Urothelium cell line (cell line): ENCODE data around the gene PRSS23.
"Not testable (repeated sequence)": the region's sequence is repeated elsewhere in the genome, so short reads cannot be mapped to it uniquely, and the experiment has no call there.

Experiments
- DNase-seq: peaks from one replicate; pipeline ENCODE4 v3.0.0; 2011; ENCODE audit warnings: low spot score, mixed read lengths
- FAIRE-seq: peaks from 2 replicates; lab custom pipeline; 2011; peaks lifted over from hg19 to GRCh38; lab: Jason Lieb, UNC

Gene PRSS23

GRCh38 chr11:86812322-86812670 is 12.0 kb downstream of the PRSS23 start:
- DNase-seq: no peak
- FAIRE-seq: no peak

DNA sequence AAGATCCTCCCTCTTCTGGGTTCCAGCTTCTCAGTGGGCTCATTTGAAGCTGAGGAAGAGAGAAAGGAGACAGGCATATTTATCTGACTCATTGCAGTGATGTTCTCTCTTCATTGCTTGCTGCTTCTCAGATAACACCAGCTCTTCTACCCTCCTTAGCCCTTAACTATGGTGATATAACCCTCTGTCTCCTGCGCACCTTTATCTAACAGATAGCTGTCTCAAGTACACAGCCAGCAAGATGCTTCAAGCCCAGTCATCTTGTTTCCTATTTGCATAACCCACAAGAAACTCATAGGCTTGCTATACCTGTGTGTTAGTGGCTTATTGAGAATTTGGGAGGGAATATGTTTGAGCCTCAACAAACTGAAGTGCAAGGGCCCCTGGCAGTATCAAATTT is 12.6 kb downstream of the PRSS23 start:
- no peak for FAIRE-seq
- no peak for DNase-seq

DNA sequence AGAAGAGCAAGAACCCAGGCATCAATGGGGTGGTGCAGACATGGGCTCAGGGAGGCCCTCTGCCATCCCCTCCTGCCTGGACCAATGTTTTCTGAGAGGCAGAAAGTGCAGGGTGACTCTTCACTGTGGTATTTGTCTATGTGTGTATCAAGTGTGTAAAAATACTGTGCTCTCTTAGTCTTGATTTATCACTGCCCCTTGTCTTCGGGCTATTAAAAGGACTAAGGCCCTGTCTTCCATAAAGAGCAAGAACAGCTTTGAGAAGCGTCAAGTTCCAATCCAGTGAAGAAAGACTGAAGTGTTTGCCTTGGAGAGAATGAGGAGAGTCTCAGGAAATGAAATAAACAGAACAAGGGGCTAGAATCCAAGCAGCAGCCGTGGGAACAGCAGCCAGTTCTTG is 14.4 kb downstream of the PRSS23 start:
- no peak for DNase-seq
- no peak for FAIRE-seq

DNA sequence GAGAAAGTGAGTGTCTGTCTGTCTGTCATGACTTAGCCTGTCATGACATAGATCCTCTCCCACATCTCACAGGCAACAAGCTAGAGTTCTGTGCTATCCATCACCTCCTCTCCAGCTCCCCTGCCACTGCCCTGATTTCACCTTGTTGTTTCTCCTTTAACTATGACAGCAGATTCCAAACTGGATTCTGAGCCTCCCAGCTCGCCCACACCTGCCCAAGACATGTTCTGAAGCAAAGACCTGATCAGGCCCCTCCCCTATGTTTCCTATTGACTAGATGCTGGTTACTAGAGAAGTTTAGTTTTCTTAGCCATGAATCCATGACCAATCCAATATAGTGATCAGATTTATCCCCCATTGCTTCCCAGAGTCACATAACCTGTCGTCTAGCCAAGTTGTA is 15.4 kb downstream of the PRSS23 start:
- FAIRE-seq (no peak), DNase-seq (no peak)

DNA sequence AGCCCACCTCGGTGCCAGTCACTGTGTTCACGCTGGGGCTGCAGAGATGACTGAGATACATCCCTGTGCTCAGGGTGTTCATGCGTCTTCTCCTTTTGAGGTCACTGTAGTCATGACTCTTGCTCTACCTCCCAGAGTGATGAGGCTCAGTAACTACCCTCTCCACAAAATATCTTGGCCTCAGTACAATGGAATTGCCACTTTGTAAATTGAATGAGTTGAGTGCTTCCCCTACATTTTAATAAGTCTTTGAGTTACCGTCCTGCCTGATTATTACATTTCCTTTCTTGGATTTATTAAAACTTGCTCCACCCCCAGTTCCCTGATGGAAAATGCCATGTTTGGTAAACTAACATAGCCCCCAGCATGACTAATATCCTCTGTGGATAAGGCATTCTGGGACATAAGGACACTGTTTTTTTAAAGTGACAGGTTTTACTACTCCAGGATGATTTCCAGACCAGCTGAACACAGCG is 15.9 kb downstream of the PRSS23 start:
- no peak for DNase-seq
- no peak for FAIRE-seq

GRCh38 chr11:86818462-86819192 is 18.3 kb downstream of the PRSS23 start:
- FAIRE-seq (no peak), DNase-seq (peak; percentile 65)

- FAIRE-seq, DNase-seq: not testable (repeated sequence)
Observed at GRCh38 chr11:86824139-86824538, 23.8 kb downstream of the PRSS23 start.

- FAIRE-seq, DNase-seq: not testable (repeated sequence)
Observed at GRCh38 chr11:86834376-86834775, 34.0 kb downstream of the PRSS23 start.

DNA sequence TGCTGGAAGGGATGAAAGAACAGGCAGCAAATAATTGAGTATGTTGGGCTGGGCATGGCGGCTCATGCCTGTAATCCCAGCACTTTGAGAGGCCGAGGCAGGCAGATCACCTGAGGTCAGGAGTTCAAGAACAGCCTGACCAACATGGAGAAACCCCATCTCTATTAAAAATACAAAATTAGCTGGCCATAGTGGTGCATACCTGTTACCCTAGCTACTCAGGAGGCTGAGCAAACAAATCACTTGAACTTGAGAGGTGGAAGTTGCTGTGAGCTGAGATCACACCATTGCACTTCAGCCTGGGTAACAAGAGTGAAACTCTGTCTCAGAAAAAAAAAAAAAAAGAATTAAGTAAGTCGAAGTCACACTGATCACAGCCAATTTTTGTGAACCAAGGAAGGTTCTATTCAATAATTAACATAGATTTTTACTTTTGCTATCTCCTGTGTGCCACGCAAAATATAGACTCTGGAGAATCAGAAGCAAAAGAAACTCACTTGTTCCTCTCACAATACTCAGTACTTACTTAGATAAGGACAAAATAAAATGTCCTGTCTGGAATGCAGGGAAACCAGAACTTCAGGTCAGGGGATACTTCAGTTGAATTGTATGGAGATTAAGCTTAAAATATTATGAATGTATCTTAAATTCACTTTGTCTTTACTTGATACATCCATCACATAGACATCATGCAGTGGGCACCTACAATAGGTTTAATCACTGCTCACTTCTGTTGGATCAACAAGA is 44.6 kb downstream of the PRSS23 start:
- not testable (repeated sequence) for DNase-seq, FAIRE-seq

GRCh38 chr11:86848132-86848531 is 47.8 kb downstream of the PRSS23 start:
- FAIRE-seq (no peak), DNase-seq (no peak)

DNA sequence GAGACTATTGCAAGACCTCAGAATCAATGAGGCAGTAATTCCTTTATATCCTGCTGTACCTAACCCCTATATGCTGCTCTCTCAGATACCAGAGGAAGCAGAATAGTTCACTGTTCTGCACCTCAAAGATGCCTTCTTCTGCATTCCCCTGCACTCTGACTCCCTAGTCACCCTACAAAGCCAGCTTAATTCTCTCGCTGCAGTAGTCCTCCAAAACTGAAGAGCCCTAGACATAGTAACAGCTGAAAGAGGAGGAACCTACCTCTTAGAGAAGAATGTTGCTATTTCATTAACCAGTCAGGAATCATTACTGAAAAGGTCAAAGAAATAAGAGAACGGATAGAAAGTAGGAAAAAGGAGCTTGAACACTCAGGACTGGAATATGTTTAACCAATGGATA is 49.3 kb downstream of the PRSS23 start:
- FAIRE-seq: no peak
- no peak for DNase-seq
